Superior temporal gyrus (tissue), 1 donor: ENCODE measurements around the gene AQP9.
A peak's percentile ranks its signal among the peaks of the same experiment; 100 is the strongest.
"Not testable (repeated sequence)": the region's sequence is repeated elsewhere in the genome, so short reads cannot be mapped to it uniquely, and the experiment has no call there.

ENCODE experiments used
- DNase-seq: peaks from one replicate; pipeline ENCODE4 v3.0.0-alpha.2; 2016; ENCODE audit errors: extremely low spot score

Gene AQP9

GRCh38 chr15:58138106-58138505, at the start of gene AQP9:
Gene AQP9, plus strand, starts transcription at chr15:58138381. Its CDS starts 185 bp downstream, at chr15:58138566.
- DNase-seq, result peak; percentile 26

- DNase-seq, result no peak
Measured at GRCh38 chr15:58095415-58095814, 42.8 kb upstream of the AQP9 start.

GRCh38 chr15:58096529-58097084, 41.6 kb upstream of the AQP9 start:
- no peak for DNase-seq

- no peak for DNase-seq
Measured at GRCh38 chr15:58103482-58103881, 34.7 kb upstream of the AQP9 start.

- no peak for DNase-seq
Measured at GRCh38 chr15:58108117-58108516, 30.1 kb upstream of the AQP9 start.

GRCh38 chr15:58109419-58109818, 28.8 kb upstream of the AQP9 start:
- no peak for DNase-seq

GRCh38 chr15:58110999-58111717, 27.0 kb upstream of the AQP9 start:
- DNase-seq, result no peak

GRCh38 chr15:58111718-58112104, 26.5 kb upstream of the AQP9 start:
- no peak for DNase-seq

- not testable (repeated sequence) for DNase-seq
Measured at GRCh38 chr15:58113358-58113757, 24.8 kb upstream of the AQP9 start.

- no peak for DNase-seq
Measured at GRCh38 chr15:58114388-58114787, 23.8 kb upstream of the AQP9 start.

- DNase-seq, result no peak
Measured at GRCh38 chr15:58114812-58115211, 23.4 kb upstream of the AQP9 start.

GRCh38 chr15:58115692-58116091, 22.5 kb upstream of the AQP9 start:
- DNase-seq, result no peak

- no peak for DNase-seq
Measured at GRCh38 chr15:58117619-58118018, 20.6 kb upstream of the AQP9 start.

GRCh38 chr15:58118272-58118671, 19.9 kb upstream of the AQP9 start:
- no peak for DNase-seq

- no peak for DNase-seq
Measured at GRCh38 chr15:58119016-58119415, 19.2 kb upstream of the AQP9 start.

GRCh38 chr15:58124585-58124984, 13.6 kb upstream of the AQP9 start:
- DNase-seq, result no peak

- DNase-seq, result no peak
Measured at GRCh38 chr15:58125333-58125732, 12.8 kb upstream of the AQP9 start.

GRCh38 chr15:58134886-58135285, 3.3 kb upstream of the AQP9 start:
- no peak for DNase-seq

GRCh38 chr15:58135511-58136174, 2.5 kb upstream of the AQP9 start:
- DNase-seq, result no peak

- DNase-seq, result no peak
Measured at GRCh38 chr15:58136731-58137130, 1.4 kb upstream of the AQP9 start.

- DNase-seq, result no peak
Measured at GRCh38 chr15:58137686-58138085, 495 bp upstream of the AQP9 start.

GRCh38 chr15:58139276-58139988, 1.3 kb downstream of the AQP9 start:
- DNase-seq, result no peak
